Motor neuron (in vitro differentiated cells): Measurements from ENCODE around the gene CKMT2. TPM values are rescaled to one million over a fixed set of nuclear protein-coding genes. Genes with fewer than 3 reads are reported as not detected.

Experiments used
- ATAC-seq, 8 experiments: fragments of 200-7000 bp; cut with Tn5 transposase; replicated peaks in 6 of 8; 2 replicates each; pipeline ENCODE4 v1.8.0; 2021; ENCODE audit warnings: mild to moderate bottlenecking in 8 of 8, moderate library complexity in 8 of 8
- H3K27ac ChIP-seq, 2 donors: fragments of 250-450 bp; sonication (Bioruptor Pico); 2 replicates each; pipeline ENCODE4 v1.9.0; 2021; ENCODE audit warnings: antibody characterized with exemption in 2 of 2, mild to moderate bottlenecking in 2 of 2, moderate library complexity in 1 of 2
- H3K4me1 ChIP-seq, 2 donors: fragments of 250-450 bp; sonication (Bioruptor Pico); replicated peaks in 1 of 2; 2 replicates each; pipeline ENCODE4 v1.6.1; 2021; ENCODE audit warnings: antibody characterized with exemption in 2 of 2, mild to moderate bottlenecking in 2 of 2, moderate library complexity in 1 of 2
- H3K4me3 ChIP-seq, 5 donors: fragments of 250-450 bp; sonication (Bioruptor Pico); 2 replicates each; pipeline ENCODE4 v1.9.0; 2021; ENCODE audit warnings: antibody characterized with exemption in 5 of 5, mild to moderate bottlenecking in 5 of 5, moderate library complexity in 4 of 5
- WGBS, 10 experiments: fragments of 450-650 bp; shearing (Covaris generic); methylation state at CpG; one replicate each; pipeline ENCODE4 v1.0.0; 2022; 5-methylcytosine and 5-hydroxymethylcytosine counted together
- in situ Hi-C, 9 experiments: fragments of 400-800 bp; cut with MboI; loops; one replicate each; pipeline ENCODE4 v1.15.0; 2021; ENCODE audit warnings: low sequenced_read_pairs in 9 of 9, low pct_unique_long_range_greater_than_20kb in 2 of 9; ENCODE audit not compliant: unreplicated experiment in 9 of 9
- total RNA-seq, 8 experiments: library from RNA; unstranded; fragments of 300-600 nt; gene quantifications; 2 replicates each; pipeline versions ENCODE4 v1.2.3 to v1.2.4, GENCODE V29; 2022

Gene CKMT2
- total RNA-seq, 8 experiments from 2014 or later, result 0.27 to 6.9 (median 1.3) TPM

DNA sequence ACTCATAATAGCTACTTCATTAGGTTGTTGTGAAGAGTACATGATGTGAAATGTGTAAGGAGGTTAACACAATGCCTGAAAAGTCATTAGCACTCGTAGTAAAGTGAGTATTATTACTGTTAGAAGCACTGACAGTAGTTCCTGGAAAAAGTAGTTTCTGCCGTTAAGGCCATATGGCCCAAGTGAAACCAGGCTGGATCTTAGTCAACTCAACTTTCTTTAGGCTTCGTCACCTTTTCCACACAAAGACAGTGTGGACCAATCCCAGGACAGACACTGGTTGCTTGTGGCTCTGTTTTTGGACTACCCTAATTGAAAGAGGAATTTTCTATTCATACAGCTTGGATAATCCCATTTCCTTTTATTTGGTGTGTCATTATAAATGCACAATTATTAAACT, 29.4 kb upstream of the CKMT2 start:
- H3K4me3 ChIP-seq, result no peak overlapping the region
- WGBS, 10 experiments, result 50 to 100% (median 85%) methylated on average over 1 to 3 of the region's 3 CpGs; no CpG with 5 or more reads in 2 of the 10 experiments
- H3K4me1 ChIP-seq, result no peaks in the 10 kb centered on the region
- H3K27ac ChIP-seq, result no peak overlapping the region
- ATAC-seq, result no peak
- in situ Hi-C loops, result no loop called here

DNA sequence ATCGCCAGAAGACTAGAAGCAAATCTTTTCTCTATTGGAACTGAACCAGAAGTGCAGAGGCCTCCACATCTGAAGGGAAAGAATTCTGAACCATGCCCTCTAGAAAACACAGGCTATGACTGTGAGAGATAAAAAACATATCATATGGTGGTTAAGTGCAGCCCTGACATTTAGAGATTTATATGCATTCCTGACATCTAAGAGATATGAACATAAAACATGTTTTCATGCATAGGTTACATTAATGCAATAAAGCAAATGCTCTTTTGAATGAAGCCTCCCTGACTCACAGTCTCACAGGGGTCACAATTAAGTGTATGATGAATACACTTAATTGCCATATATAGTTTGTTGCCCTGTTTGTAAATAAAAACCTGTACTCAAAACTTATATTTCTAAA, 28.9 kb upstream of the CKMT2 start:
- no peak for ATAC-seq

DNA sequence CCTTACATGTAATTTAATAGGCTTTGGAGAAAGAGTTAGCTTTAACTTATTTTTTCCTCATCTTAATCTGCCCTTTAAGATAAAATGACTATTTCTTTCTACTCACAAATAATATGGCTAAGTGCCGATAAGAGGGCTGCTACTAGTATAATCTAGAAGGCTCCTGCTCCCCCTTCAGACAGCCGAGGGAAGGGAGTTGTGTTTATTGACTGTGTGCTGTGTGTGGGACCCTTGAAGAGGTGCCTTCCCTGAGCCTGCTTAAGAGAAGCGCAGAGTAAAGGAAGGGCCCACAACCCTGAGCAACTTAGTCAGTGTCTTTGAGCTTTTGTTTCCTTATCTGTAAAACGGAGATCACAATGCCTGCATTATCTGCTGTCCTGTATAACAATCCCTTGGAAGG, 28.1 kb upstream of the CKMT2 start:
- Histone ChIP-seq H3K4me1 (no peaks in the 10 kb centered on the region), H3K27ac (no peak overlapping the region), H3K4me3 (no peak overlapping the region)
- no peak for ATAC-seq
- 44 to 100% (median 77%) methylated on average over 1 to 4 of the region's 4 CpGs; no CpG with 5 or more reads in 2 of the 10 experiments for WGBS, 10 experiments
- in situ Hi-C loops, result no loop called here

More for the DNA sequence above, 28.9 kb upstream of the CKMT2 start:
- WGBS, 10 experiments, result 17 to 100% (median 100%) methylated on average over 1 of the region's 1 CpG; no CpG with 5 or more reads in 6 of the 10 experiments
- H3K4me1 ChIP-seq, result no peaks in the 10 kb centered on the region
- in situ Hi-C loops, result no loop called here
- no peak overlapping the region for H3K4me3 ChIP-seq
- H3K27ac ChIP-seq, result no peak overlapping the region

DNA sequence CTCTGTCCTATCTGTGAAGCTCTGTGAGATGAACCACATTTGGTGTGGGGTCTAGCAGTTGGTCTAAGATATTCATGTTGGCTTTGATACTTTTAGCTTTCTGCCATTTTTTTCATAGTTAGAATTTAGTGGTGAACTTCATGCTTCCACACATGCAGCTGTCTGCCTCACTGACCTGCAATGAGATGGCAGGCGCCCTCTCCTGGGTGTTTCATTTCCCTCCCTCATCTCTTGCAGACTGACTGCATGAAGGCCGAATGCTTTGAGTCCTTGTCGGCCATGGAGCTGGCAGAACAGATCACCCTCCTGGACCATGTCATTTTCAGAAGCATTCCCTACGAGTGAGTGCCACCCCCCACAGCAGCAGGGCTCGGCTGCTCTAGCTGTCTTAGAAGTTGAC, 26.1 kb upstream of the CKMT2 start:
- Histone ChIP-seq H3K27ac (no peak overlapping the region), H3K4me3 (no peak overlapping the region), H3K4me1 (no peaks in the 10 kb centered on the region)
- in situ Hi-C loops, result no loop called here
- 26 to 87% (median 65%) methylated on average over 2 to 5 of the region's 5 CpGs; no CpG with 5 or more reads in 5 of the 10 experiments for WGBS, 10 experiments
- ATAC-seq, result peak in 2 of 8 experiments; percentile 46 to 60

DNA sequence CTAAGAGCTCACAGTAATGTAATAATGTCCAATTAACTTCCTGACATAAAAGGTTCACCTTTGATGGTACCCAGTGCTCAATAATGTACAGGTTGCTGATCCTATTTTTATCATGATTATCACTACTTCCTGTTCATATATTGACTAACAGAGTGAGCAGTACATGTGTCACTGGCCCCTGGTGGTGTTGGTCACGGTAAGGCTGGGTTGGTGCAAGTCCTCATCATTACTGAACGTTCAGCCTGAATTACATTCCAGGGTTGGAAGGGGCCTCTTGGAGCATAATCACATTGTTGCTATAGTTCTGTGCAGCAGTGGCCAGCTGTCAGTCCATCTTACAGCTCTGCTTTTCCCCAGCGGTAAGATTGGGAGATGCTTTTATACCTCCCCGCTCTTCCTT, 24.2 kb upstream of the CKMT2 start:
- ATAC-seq, result no peak
- H3K4me3 ChIP-seq, result no peak overlapping the region
- no peaks in the 10 kb centered on the region for H3K4me1 ChIP-seq
- in situ Hi-C loops, result no loop called here
- 13 to 100% (median 92%) methylated on average over 1 to 4 of the region's 4 CpGs; no CpG with 5 or more reads in 1 of the 10 experiments for WGBS, 10 experiments
- no peak overlapping the region for H3K27ac ChIP-seq

DNA sequence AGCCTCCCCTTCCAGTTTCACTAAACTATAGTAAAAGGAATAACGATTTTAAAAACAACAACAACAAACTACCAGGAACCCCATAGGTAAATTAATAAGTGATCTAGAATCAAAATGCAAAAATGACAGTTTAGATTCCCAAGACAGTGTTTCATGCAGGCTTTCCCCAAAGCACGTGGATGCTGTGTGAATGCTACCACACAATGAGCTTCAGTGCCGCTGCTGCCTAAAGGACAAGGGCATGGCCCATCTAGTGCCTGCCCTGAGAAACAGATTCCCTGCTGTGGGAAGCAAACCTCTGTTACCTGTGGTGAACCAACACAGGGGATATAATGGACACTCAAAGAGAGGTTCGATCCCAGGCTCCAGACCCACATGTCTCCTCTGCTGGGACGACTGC, 23.7 kb upstream of the CKMT2 start:
- H3K4me3 ChIP-seq, result no peak overlapping the region
- 43 to 100% (median 80%) methylated on average over 1 to 4 of the region's 5 CpGs; no CpG with 5 or more reads in 1 of the 10 experiments for WGBS, 10 experiments
- H3K4me1 ChIP-seq, result no peaks in the 10 kb centered on the region
- ATAC-seq, result no peak
- in situ Hi-C loops, result no loop called here
- H3K27ac ChIP-seq, result no peak overlapping the region

DNA sequence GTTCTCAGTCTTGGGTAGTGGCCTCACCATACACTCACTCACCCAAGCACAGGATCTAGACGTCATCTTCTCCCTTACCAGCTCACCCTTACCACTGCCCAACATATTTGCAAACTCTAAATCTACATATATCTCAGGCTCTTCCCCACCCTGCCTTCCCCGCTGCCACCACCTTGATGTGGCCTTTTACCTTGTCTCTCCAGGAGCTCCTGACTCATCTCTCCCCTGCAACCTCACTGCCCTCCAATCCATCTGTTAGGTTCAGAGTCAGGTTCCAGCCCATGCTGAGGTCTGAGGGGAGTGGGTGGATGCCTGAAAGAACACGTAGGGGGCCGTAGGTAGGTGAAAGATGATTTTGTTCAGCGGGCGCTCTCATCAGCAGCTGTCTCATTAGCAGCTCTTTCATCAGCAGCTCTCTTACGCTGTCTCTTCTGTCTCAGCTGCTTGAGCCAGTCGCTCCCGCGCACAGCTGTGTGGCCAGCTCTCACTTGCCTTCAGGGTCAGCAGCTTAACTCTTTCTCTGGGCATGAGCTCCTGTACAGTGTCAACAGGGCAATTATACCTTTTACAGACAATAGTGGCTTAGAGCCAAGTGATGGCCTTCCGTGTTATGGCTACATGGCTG, 23.1 kb upstream of the CKMT2 start:
- in situ Hi-C loops, result no loop called here
- Histone ChIP-seq H3K4me1 (no peaks in the 10 kb centered on the region), H3K27ac (no peak overlapping the region), H3K4me3 (no peak overlapping the region)
- WGBS, 10 experiments, result 71 to 100% (median 80%) methylated on average over 1 to 4 of the region's 11 CpGs; no CpG with 5 or more reads in 2 of the 10 experiments
- ATAC-seq, result peak in 3 of 8 experiments; percentile 72 to 82 (median 81)

DNA sequence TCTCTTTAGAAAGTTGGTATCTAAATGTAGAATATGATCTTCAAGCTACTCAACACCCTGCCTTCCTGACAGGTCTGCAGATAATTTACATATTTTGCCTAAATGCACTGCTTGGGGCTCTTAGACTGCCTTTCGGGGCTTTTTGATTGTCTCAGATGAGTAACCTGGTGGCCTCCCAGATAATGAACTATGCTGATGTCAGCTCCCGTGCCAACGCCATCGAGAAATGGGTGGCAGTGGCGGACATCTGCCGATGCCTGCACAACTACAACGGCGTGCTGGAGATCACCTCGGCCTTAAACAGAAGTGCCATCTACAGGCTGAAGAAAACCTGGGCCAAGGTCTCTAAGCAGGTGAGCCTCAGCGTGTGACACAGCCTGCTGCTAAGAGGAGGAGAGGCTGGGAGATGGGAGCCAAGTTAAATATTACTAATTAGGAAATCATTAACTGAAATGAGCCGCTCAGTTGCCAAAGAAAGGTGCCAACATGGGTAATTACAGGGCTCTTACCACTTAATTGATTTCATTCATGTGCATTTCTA, 20.8 kb upstream of the CKMT2 start:
- H3K27ac ChIP-seq, result no peak overlapping the region
- in situ Hi-C loops, result no loop called here
- no peak for ATAC-seq
- WGBS, 10 experiments, result 40 to 100% (median 78%) methylated on average over 1 to 10 of the region's 11 CpGs; no CpG with 5 or more reads in 1 of the 10 experiments
- H3K4me1 ChIP-seq, result no peaks in the 10 kb centered on the region
- no peak overlapping the region for H3K4me3 ChIP-seq

DNA sequence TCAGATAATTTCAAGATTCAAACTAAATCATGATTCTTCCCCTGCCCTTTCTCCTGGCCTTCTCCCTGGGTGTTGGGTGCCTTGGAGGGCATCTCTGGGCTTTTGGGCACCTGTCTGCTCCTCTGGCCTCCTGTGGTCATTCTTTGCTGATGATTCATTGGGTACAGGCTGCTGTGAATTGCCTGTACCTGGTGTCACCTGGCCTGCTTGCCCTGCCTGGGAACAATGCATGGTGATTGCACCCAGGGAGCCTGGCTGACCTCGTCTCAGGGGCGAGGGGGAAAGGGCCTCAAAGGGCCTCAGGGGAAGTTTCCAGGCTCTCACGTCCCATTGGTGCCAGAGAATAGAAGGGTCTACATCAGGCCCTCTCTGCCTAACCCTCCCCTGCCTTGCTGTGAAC, 20.1 kb upstream of the CKMT2 start:
- Histone ChIP-seq H3K4me1 (no peaks in the 10 kb centered on the region), H3K4me3 (no peak overlapping the region), H3K27ac (no peak overlapping the region)
- WGBS, 10 experiments, result 74 to 80% (median 80%) methylated on average over 1 to 3 of the region's 3 CpGs; no CpG with 5 or more reads in 7 of the 10 experiments
- no peak for ATAC-seq
- in situ Hi-C loops, result no loop called here

DNA sequence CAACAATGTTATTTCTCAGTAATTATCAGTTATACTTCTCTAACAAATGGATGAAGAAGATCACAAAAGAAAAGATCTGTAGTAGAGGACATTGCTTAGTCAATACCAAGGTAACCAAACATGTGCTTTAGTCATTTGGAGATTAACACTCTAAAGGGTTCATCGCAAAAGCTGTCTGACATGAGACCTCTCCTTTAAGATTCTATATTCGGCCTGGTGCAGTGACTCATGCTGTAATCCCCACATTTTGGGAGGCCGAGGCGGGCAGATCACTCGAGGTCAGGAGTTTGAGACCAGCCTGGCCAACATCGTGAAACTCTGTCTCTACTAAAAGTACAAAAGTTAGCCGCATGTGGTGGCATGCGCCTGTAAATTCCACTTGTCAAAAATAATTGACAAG, 18.3 kb upstream of the CKMT2 start:
- in situ Hi-C loops, result no loop called here
- no peak for ATAC-seq
- no peak overlapping the region for H3K27ac ChIP-seq
- H3K4me1 ChIP-seq, result no peaks in the 10 kb centered on the region
- 82 to 100% (median 92%) methylated on average over 2 to 8 of the region's 8 CpGs; no CpG with 5 or more reads in 1 of the 10 experiments for WGBS, 10 experiments
- no peak overlapping the region for H3K4me3 ChIP-seq

DNA sequence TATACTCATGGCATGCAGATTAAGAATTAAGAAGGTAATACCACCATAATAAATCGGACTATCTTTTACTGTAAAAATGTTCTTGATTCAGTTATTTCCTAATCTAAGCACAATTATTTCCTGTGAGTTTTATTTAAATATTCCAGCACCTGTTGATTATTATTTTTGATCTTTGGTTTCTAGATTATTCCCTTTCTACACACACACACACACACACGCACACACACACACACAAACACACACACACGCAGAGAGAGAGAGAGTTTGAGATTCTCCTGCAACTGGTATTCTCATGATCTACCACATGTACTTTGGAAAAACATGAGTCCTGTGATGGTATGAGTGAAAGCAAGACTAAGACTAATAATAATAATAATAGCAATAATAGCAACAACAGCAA, 17.0 kb upstream of the CKMT2 start:
- Histone ChIP-seq H3K27ac (no peak overlapping the region), H3K4me1 (no peaks in the 10 kb centered on the region), H3K4me3 (no peak overlapping the region)
- no peak for ATAC-seq
- 40 to 100% (median 67%) methylated on average over 1 to 3 of the region's 3 CpGs; no CpG with 5 or more reads in 2 of the 10 experiments for WGBS, 10 experiments
- in situ Hi-C loops, result no loop called here

DNA sequence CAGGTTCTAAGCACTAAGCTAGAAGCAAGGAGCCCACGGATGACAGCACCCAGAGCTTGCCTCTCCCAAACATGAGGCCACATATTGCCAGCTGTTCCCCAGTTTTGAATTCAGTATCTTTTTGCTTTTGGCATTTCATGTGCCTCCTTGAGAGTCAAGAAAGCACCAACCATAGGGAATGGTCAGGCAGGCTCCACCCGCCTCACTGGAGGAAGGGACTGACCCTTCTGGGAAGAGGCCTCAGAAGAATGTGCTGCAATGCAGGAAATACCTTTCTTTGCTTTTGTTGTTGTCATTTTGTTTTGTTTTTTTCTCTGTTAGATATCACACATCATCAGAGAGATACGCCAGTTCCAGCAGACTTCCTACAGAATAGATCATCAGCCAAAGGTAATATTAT, 13.7 kb upstream of the CKMT2 start:
- 57 to 100% (median 100%) methylated on average over 1 to 3 of the region's 3 CpGs; no CpG with 5 or more reads in 1 of the 10 experiments for WGBS, 10 experiments
- ATAC-seq, result peak in 2 of 8 experiments; percentile 60 to 64
- Histone ChIP-seq H3K4me1 (no peaks in the 10 kb centered on the region), H3K27ac (no peak overlapping the region), H3K4me3 (no peak overlapping the region)
- in situ Hi-C loops, result no loop called here

DNA sequence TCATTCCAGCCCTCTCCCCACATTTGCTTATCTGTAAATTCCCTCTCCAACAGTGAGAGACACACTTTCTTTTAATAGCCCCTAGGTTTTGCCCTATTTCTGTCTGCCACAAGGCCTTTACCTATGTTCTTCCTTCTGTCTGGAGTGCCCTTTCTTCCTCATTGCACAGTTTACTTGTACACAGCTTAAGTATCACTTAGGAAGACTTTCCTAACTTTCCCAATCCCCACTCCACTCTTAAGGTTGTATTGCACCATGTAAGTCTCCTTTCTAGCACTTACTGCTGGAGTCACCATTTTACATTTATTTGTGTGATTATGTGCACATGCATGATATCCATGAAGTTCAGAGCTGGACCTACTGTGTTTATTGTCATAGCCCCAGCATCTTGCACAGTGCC, 10.8 kb upstream of the CKMT2 start:
- in situ Hi-C loops, result no loop called here
- Histone ChIP-seq H3K4me1 (no peaks in the 10 kb centered on the region), H3K4me3 (no peak overlapping the region), H3K27ac (no peak overlapping the region)
- no peak for ATAC-seq

DNA sequence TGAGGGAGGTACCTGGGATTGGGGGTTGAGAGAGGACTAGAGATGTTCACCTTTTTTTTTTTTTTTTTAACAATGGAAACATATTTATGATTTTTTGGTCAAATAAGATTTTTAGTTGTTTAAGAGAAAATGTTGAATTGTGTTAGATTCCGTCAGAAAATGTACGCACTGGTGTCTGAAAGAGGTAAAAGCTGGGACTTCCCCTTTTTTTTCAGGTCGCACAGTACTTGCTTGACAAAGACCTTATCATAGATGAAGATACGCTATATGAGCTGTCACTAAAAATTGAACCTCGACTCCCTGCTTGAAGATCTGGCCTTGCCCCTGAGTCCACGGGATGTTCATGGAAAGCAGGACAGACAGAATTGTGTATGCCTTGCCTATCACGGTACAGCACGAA, 7.7 kb upstream of the CKMT2 start:
- Histone ChIP-seq H3K4me3 (no peak overlapping the region), H3K4me1 (peaks cover 0 to 16% of the 10 kb centered on the region in 2 donors), H3K27ac (no peak overlapping the region)
- ATAC-seq, result no peak
- 78 to 100% (median 89%) methylated on average over 1 to 6 of the region's 8 CpGs; no CpG with 5 or more reads in 1 of the 10 experiments for WGBS, 10 experiments
- in situ Hi-C loops, result no loop called here
